HG03280 (cell line): ENCODE results near the gene DYNC1H1.

Source experiments
- ATAC-seq: cut with Tn5 transposase; IDR thresholded peaks from one replicate; pipeline ENCODE4 v1.9.1; 2021; ENCODE audit warnings: mild to moderate bottlenecking, moderate library complexity; ENCODE audit not compliant: unreplicated experiment

Gene DYNC1H1

DNA sequence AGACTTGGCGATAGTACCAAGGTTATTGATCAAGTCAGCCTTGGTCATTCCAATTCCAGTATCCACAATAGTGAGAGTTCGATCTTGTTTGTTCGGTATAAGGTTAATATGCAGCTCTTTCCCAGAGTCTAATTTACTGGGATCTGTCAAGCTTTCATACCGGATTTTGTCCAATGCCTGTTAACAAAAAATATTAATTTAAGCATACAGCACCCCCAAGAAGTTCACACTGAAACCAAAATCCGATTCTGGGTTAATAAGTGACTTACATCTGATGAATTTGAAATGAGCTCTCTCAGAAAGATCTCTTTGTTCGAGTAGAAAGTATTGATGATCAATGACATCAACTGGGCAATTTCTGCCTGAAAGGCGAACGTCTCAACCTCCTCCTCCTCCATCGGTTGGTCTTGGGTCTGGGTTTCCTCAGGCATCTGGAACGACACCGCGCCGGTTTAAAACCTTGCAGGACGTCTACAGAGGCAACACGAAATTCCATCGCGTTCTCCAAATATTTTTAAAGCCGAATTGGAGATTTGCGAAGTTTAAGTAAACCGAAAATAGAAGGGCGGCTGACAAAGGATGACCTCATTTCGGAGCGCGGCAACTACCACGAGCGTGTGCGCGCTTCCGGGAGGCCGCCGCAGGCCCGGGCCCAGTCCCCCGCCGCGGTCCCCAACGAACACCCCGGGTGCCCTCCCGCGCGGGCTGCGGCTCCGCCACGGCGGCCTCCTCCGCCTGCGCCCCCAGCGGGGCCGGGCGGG is 121.8 kb downstream of the DYNC1H1 start:
- ATAC-seq, result peak; percentile 19

DNA sequence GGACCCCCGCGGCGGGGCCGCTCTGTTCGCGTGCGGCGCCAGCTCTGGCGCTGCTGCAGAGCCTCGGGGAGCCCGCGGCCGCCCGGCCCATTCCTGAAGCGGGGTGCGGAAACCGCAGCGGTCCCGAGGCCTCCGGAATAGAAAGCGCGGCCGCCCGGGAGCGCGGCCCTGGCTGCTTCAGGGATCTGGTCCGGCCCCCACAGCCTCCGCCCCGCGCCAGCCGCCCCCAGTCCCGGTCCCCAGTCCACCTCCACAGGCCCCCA is 122.3 kb downstream of the DYNC1H1 start:
- ATAC-seq, result no peak

GRCh38 chr14:102086972-102087761 is 122.8 kb downstream of the DYNC1H1 start, which contains the start of gene HSP90AA1:
HSP90AA1 (minus strand) TSS chr14:102087044; CDS start chr14:102086378, 666 bp downstream.
- ATAC-seq, result peak; percentile 81

DNA sequence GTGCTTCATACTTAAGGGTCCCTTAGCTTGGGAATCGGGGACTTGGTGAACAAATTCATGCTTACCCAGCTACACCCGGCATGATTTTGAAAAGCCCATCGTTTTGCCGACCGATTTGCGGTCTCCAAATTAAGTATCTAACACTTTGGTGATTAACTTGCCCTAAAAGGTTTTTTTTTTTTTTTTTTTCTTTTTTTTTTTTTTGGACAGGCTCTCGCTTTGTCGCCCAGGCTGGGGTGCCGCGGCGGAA is 123.3 kb downstream of the DYNC1H1 start:
- ATAC-seq, result no peak

DNA sequence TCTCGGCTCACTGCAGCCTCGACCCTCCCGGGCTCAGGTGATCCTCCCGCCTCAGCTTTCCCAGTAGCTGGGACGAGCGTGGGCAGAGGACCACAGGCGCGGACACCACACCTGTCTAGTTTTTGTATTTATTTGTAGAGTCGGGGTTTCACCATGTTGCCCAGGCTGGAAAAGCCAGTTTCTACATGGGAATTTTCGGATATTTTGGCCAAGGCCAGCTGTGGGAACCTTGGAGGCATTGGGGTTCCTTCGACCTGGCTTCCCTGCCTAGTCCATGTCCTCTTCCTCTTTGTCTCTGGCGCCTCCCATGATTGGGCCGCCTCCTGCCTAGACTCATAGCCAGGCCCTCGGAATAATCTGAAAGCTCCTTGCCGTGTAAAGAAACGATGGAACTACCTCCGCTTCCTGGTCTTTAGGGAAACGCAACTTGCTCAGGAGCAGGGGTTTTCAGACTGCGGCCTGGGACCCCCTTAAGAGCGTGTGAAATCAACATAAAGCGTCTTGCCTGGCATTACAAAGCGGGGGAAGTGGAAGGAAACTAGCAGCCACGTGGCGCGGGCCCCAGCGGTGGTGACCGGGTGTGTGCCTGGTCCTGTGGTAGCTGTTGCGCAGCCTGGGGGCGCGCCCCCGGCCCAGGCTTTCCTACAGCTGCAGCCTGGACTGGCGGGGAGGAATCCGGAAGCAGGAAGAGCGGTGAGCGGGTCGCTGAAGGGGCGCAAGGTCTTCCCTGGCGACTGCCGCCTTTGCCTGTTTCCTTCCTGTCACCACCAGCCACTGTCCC is 123.8 kb downstream of the DYNC1H1 start:
- no peak for ATAC-seq

DNA sequence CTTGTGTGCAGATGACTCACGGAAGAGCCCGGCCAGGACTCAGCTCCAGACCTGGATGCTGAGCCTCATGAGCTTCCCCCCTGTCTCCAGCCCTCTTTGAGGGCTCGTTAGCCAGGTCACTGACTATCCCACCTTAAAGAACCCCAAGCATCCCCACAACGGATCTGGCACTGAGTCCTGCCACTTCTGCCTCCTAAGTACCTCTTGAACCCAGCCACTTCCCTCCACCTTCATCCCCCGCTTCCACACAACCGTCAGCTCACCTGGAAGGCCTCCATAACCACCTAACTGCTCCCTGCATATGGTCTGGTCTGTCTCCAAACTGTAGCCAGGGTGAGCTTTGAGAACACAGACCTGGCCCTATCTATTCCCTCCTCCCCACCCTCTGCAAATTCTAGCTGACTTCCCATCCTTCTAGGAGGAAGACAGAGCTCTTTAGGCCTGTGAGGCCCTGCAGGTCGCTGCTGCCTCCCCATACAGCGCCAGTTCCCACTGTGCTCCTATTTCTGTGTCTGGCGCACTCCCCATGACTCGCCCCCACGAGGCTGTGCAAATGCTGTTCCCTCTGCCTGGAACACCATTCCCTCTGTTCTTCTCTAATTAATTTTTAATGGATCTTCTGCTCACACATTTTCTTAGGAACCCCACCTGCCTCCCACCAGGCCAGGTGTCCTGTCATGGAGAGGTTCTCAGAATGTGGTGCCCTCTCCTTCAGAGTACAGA is 125.4 kb downstream of the DYNC1H1 start:
- ATAC-seq, result no peak

GRCh38 chr14:102090713-102091112 is 126.3 kb downstream of the DYNC1H1 start:
- ATAC-seq, result no peak

- no peak for ATAC-seq
Measured at GRCh38 chr14:102092806-102093205, 128.4 kb downstream of the DYNC1H1 start.

- ATAC-seq, result no peak
Measured at GRCh38 chr14:102094101-102094500, 129.7 kb downstream of the DYNC1H1 start.

DNA sequence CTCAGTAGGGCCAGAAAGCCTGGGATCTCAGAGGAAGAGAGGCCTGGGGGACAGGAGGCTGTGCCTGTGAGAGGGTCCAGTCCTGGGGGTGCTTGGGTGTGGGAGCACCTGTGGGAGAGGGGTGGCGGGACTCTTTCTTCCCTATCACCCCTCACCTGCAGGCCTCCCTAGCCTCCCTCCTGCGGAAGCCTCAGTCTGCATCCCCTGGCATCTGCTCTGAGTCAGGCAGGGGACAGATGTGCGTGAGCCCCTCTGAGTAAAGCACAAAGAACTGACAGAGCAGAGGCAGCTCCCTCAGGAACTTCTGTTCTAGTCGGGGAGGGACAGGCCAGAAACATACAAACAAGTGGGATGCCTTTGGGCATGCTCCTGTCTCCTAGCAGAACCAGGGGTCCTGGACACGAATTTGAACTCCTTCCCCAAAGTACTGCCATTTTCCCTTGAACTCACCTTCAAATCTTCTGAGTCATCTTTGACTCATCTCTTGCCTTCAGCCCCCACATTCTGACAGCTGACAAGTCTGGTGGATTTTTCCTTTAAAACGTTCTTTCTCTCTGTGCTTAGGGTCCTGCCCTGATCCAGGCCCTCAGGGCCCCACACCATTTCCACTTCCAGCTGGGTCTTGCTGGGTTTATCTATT is 131.0 kb downstream of the DYNC1H1 start:
- no peak for ATAC-seq

DNA sequence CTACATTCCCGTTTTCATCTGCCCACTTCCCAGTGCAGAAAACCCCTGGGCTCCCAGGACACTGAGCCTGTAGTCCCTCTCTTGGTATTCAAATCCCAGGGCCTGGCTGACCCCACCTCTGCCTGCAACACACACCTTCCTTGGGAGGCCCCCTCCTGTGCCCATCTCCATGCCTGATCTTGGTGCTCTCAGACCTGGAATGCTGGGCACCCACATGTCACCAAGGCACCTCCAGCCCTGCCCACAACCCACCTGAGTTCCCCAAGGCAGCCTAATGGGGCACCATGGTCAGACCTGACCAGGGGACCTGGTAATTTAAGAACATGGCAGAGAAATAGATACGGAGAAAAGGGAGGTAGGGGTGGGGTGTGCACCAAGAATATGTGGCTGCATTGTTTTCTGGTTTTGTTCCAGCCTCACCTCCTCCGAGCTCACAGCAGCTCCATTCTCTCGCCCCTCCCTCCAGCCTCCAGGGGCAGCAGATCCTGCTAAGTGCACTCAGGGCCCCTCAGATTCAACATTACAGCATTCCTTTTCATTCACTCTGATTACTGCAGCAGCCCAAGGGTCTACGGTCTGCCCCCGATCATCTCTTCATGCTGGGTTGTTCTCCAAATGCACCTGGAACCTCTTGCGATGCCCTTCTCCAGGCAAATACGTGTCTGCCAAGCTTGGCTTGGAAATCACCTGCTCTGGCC is 131.6 kb downstream of the DYNC1H1 start:
- ATAC-seq, result no peak

- no peak for ATAC-seq
Measured at GRCh38 chr14:102096569-102097188, 132.3 kb downstream of the DYNC1H1 start.

DNA sequence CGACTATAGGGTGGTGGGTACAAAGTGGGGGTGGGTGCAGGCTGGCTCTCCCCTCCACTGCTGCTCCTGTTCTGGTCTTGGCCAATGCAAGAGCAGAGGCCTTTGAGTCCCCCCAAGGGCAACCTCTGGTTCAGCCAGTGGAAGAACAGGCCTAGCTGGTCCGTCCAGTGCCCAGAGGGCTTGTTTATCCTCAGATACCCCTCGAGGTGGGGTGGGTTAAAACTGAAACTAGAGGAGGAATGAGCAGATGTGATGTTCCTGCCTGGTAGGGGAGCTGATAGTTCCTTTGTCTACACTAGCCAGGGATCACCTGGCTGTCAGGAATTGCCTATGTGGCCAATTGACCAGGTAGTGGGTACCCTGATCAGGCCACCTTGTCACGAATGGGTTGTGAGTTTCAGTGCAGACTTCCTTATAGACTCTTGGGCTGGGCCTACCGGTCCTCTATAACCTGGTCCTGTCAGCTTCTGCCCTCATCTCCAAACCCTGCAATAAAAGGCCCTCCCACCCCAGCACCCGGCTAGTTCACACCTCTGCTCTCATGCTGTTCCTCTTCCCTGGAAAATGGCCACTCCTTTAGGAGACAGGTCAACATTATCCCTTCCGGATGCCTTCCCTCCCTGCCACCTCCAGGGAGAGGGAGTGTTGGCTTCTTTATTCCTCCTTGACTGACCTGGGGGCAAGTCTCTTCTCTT is 133.2 kb downstream of the DYNC1H1 start:
- ATAC-seq, result no peak

- ATAC-seq, result no peak
Measured at GRCh38 chr14:102103062-102103695, 138.8 kb downstream of the DYNC1H1 start.

DNA sequence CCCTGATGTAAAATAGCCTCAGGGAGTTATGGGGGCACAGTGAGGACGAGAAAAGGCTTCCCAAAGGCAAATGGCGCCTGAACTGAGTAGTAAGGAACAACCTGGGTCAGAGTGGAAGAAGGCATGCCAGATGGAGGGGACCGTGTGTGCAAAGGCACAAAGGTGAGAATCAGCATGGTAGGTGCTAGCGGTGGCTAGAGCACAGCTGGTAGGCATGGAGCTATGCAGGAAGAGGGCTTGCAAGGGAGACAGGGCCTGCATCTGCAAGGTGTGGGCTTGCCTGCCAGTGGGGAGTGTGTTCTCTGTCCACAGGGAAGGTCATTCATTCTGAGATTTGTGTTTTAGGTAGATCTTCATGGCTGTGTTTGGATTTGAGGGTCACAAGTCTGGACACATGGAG is 141.0 kb downstream of the DYNC1H1 start:
- ATAC-seq, result no peak
